K562 (cell line): ENCODE results near the gene ACAD8. TPM values are rescaled to one million over a fixed set of nuclear protein-coding genes. Genes with fewer than 3 reads are reported as not detected.

Source experiments
- BCOR ChIP-seq: fragments of 450-650 bp; IDR thresholded peaks from 2 replicates; pipeline ENCODE4 v1.6.1; 2016
- CBFA2T3 ChIP-seq: fragments of 450-650 bp; IDR thresholded peaks from 2 replicates; pipeline ENCODE4 v1.6.1; 2017
- CBX8 ChIP-seq: fragments of 200-600 bp; sonication (generic); IDR thresholded peaks from 2 replicates; pipeline ENCODE4 v1.6.1; 2012; ENCODE audit warnings: borderline replicate concordance, mixed run types, low read depth, mild to moderate bottlenecking, moderate library complexity, mixed read lengths, low read length, control low read depth, inconsistent platforms; ENCODE audit not compliant: poor library complexity, severe bottlenecking; ENCODE audit errors: extremely low read depth
- COPS2 ChIP-seq: fragments of 450-650 bp; conservative IDR thresholded peaks from 2 replicates; pipeline ENCODE4 v1.6.1; 2016; ENCODE audit warnings: mild to moderate bottlenecking, moderate library complexity
- DNMT1 ChIP-seq: fragments of 450-650 bp; IDR thresholded peaks from 2 replicates; pipeline ENCODE4 v1.6.1; 2016; ENCODE audit warnings: antibody characterized with exemption, mild to moderate bottlenecking
- ETV5 ChIP-seq: sonication (generic); formaldehyde crosslinking; IDR thresholded peaks from 2 replicates; pipeline ENCODE4 v1.4.0; 2020; ENCODE audit warnings: low read depth, mild to moderate bottlenecking, missing genetic modification reagents
- FOXK1 ChIP-seq: sonication (generic); formaldehyde crosslinking; IDR thresholded peaks from 2 replicates; pipeline ENCODE4 v1.8.0; 2022; ENCODE audit warnings: missing genetic modification reagents, mild to moderate bottlenecking, borderline replicate concordance
- GATA2 ChIP-seq: sonication (generic); formaldehyde crosslinking; IDR thresholded peaks from 2 replicates; pipeline ENCODE4 v1.4.0; 2020; ENCODE audit warnings: mild to moderate bottlenecking, missing genetic modification reagents
- HCFC1 ChIP-seq: IDR thresholded peaks from 2 replicates; pipeline ENCODE4 v1.6.1; 2012; ENCODE audit warnings: low read depth, low read length, improper control_type of control experiment
- HEY1 ChIP-seq: fragments of 250-450 bp; sonication (Bioruptor Pico); IDR thresholded peaks from 2 replicates; pipeline ENCODE4 v1.5.0; 2020; ENCODE audit warnings: mild to moderate bottlenecking, moderate library complexity, borderline replicate concordance
- JUN ChIP-seq, 2 experiments: sonication (generic) in 1 of 2; formaldehyde crosslinking in 1 of 2; IDR thresholded peaks; 2 replicates each; pipeline versions ENCODE4 v1.6.1 to v1.8.0; 2012 to 2022; ENCODE audit warnings: borderline replicate concordance in 2 of 2, mild to moderate bottlenecking in 2 of 2, improper control_type of control experiment in 1 of 2, low read depth in 1 of 2, low read length in 1 of 2, missing genetic modification reagents in 1 of 2
- KLF13 ChIP-seq: fragments of 450-650 bp; IDR thresholded peaks from 2 replicates; pipeline ENCODE4 v1.6.1; 2016; ENCODE audit warnings: missing genetic modification characterization, low read depth, mild to moderate bottlenecking, missing compliant biosample characterization, moderate library complexity, borderline replicate concordance
- MBD2 ChIP-seq: sonication (generic); IDR thresholded peaks from 2 replicates; pipeline ENCODE4 v1.6.1; 2016; ENCODE audit warnings: low read depth, borderline replicate concordance
- PHTF2 ChIP-seq: fragments of 250-450 bp; sonication (Bioruptor Pico); IDR thresholded peaks from 2 replicates; pipeline ENCODE4 v1.5.0; 2021; ENCODE audit warnings: mild to moderate bottlenecking
- RBM34 ChIP-seq: fragments of 200-400 bp; formaldehyde crosslinking; IDR thresholded peaks from 2 replicates; pipeline ENCODE4 v1.6.1; 2018; ENCODE audit warnings: low read length, borderline replicate concordance; ENCODE audit not compliant: insufficient read depth
- SAP30 ChIP-seq: fragments of 200-600 bp; sonication (generic); IDR thresholded peaks from 2 replicates; pipeline ENCODE4 v1.6.1; 2012; ENCODE audit warnings: borderline replicate concordance, low read depth, mild to moderate bottlenecking, moderate library complexity, low read length, control low read depth, inconsistent platforms; ENCODE audit not compliant: insufficient read depth, poor library complexity, severe bottlenecking
- STAG1 ChIP-seq: sonication (generic); formaldehyde crosslinking; IDR thresholded peaks from 2 replicates; pipeline ENCODE4 v1.5.0; 2020; ENCODE audit warnings: missing genetic modification reagents, borderline replicate concordance
- STAT5A ChIP-seq: IDR thresholded peaks from 2 replicates; pipeline ENCODE4 v1.6.1; 2012; ENCODE audit warnings: low read length, inconsistent platforms, borderline replicate concordance
- TRIM24 ChIP-seq, 2 experiments: fragments of 450-650 bp; IDR thresholded peaks; 2 replicates each; pipeline ENCODE4 v1.6.1; 2016
- ZNF12 ChIP-seq: sonication (generic); formaldehyde crosslinking; IDR thresholded peaks from 2 replicates; pipeline ENCODE4 v1.4.0; 2020; ENCODE audit warnings: mild to moderate bottlenecking, missing genetic modification reagents
- ZNF24 ChIP-seq: fragments of 450-650 bp; IDR thresholded peaks from 2 replicates; pipeline ENCODE4 v1.6.1; 2016
- ZNF384 ChIP-seq: IDR thresholded peaks from 2 replicates; pipeline ENCODE4 v1.6.1; 2012; ENCODE audit warnings: low read depth, low read length, improper control_type of control experiment
- polyA plus RNA-seq, 8 experiments: library from polyadenylated mRNA; depleted of rRNA in 4 of 8; stranded (reverse) in 5 of 8; unstranded in 3 of 8; fragments of >200 nt; fragmentation: Nextera tagmentation in 2 of 8; fragmentation: Illumina TruSeq in 1 of 8; extraction: Ambion mirVana in 2 of 8; extraction: Trizol in 1 of 8; gene quantifications; 2 replicates each; pipeline versions ENCODE4 v1.2.1 to v1.2.3, GENCODE V29; 2011 to 2014; ENCODE audit warnings: inconsistent platforms in 1 of 8, missing spikeins in 1 of 8
- total RNA-seq, 7 experiments: library from RNA; depleted of rRNA in 6 of 7; stranded (reverse); fragments of >200 nt in 6 of 7; fragmentation: Illumina TruSeq in 2 of 7; extraction: Trizol in 2 of 7; gene quantifications; 2 replicates each; pipeline versions ENCODE4 v1.2.1 to v1.2.3, GENCODE V29; 2011 to 2021; ENCODE audit warnings: low replicate concordance in 1 of 7
- TF ChIP-seq, protein P1 (sequence below), 3 experiments: fragments of 200-800 bp in 1 of 3; sonication (Bioruptor generic) in 1 of 3; sonication (generic) in 1 of 3; formaldehyde crosslinking in 1 of 3; IDR thresholded peaks; 2 replicates each; pipeline versions ENCODE4 v1.6.1 to v1.8.0; 2016 to 2022; ENCODE audit warnings: mild to moderate bottlenecking in 2 of 3, missing compliant biosample characterization in 2 of 3, missing genetic modification characterization in 2 of 3, missing genetic modification reagents in 1 of 3
- TF ChIP-seq, protein P2 (sequence below): fragments of 250-450 bp; sonication (Bioruptor Pico); IDR thresholded peaks from 2 replicates; pipeline ENCODE4 v1.8.0; 2021; ENCODE audit warnings: moderate library complexity, mild to moderate bottlenecking, inconsistent platforms

The ACAD8 gene
- total and polyA plus RNA-seq, 9 of the 15 experiments (the other 6 are each of a cell fraction or from before 2014, with no cell fraction given), result 6.5 to 34.1 (median 20.1) TPM

DNA sequence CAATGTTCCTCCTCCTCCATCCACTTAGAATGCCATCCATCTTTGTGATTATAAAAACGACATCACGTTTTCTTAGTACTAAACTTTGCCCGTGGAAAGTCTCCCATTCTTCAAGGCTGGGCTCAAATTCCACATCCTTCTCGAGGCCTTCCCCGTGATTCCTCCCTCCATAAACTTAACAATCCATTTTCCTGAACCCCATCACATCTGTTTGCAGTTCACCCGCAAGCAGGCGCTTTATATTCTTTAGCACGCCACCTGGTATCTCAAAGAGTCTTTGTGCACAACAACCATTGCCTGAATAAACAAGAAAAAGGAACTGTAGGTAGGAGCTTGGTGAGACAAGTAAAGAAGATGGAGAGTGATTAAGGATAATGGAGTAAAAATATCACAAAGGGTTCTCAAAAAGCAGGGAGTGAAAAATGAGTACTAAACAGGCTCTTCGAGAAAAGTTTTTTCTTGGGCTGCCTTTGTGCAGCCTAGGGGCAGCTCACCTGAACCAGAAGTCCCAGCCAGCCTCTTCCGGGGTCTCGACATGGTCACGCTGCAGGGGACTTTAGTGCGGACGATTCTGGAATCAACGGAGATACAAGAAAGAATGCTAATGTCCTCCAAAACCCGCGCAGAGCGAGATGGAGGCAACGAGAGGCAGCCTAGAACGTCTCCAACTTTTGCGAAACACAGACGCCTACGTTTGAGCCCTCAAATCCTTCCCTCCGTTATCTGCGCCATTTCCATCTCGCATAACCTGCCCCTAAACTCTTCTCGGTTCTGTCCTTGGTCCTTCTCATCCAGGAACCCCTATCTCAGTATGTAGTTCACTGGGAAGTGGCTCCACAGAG, 801 bp upstream of the ACAD8 start (continued):
- TF ChIP-seq, protein P1, sequence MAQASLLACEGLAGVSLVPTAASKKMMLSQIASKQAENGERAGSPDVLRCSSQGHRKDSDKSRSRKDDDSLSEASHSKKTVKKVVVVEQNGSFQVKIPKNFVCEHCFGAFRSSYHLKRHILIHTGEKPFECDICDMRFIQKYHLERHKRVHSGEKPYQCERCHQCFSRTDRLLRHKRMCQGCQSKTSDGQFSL (CRISPR knock-in tag; IDR thresholded peaks at IDR 0.05), result no peak
- TF ChIP-seq, protein P1 (tag; IDR thresholded peaks at IDR 0.05), result no peak
- no peak for TF ChIP-seq HCFC1
- TF ChIP-seq ETV5 (CRISPR knock-in tag), result 0 out of 2 replicates have a peak, but pooled peaks have one; percentile 25
- TF ChIP-seq FOXK1 (CRISPR knock-in tag), result no peak
- TF ChIP-seq CBX8, result no peak
- TF ChIP-seq ZNF24, result no peak
- no peak for TF ChIP-seq ZNF384
- no peak for TF ChIP-seq JUN (IDR thresholded peaks at IDR 0.05; ENCODE audit: borderline replicate concordance, low read depth, low read length)
- TF ChIP-seq JUN (CRISPR knock-in tag; IDR thresholded peaks at IDR 0.05; ENCODE audit: borderline replicate concordance), result no peak
- no peak for TF ChIP-seq BCOR
- TF ChIP-seq, protein P2, sequence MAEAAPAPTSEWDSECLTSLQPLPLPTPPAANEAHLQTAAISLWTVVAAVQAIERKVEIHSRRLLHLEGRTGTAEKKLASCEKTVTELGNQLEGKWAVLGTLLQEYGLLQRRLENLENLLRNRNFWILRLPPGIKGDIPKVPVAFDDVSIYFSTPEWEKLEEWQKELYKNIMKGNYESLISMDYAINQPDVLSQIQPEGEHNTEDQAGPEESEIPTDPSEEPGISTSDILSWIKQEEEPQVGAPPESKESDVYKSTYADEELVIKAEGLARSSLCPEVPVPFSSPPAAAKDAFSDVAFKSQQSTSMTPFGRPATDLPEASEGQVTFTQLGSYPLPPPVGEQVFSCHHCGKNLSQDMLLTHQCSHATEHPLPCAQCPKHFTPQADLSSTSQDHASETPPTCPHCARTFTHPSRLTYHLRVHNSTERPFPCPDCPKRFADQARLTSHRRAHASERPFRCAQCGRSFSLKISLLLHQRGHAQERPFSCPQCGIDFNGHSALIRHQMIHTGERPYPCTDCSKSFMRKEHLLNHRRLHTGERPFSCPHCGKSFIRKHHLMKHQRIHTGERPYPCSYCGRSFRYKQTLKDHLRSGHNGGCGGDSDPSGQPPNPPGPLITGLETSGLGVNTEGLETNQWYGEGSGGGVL (CRISPR knock-in tag), result no peak
- no peak for TF ChIP-seq COPS2
- no peak for TF ChIP-seq STAT5A
- no peak for TF ChIP-seq CBFA2T3
- no peak for TF ChIP-seq HEY1 (CRISPR knock-in tag)
- TF ChIP-seq RBM34, result no peak
- no peak for TF ChIP-seq MBD2
- no peak for TF ChIP-seq GATA2 (CRISPR knock-in tag)
- TF ChIP-seq PHTF2, result no peak
- TF ChIP-seq ZNF12 (CRISPR knock-in tag), result no peak
- TF ChIP-seq KLF13 (tag), result no peak
- TF ChIP-seq DNMT1, result no peak
- peak; percentile 12 for TF ChIP-seq SAP30
- TF ChIP-seq TRIM24 (IDR thresholded peaks at IDR 0.05), result no peak
- TF ChIP-seq STAG1, result no peak
